ENCODE data around the gene MOCS3. TPM values are rescaled to one million over a fixed set of nuclear protein-coding genes. Genes with fewer than 3 reads are reported as not detected.

Gene MOCS3
- total and polyA plus RNA-seq, 2 of the 13 experiments (the other 11 are each of a cell fraction or from before 2014, with no cell fraction given), result 3.7 to 8.4 TPM

DNA sequence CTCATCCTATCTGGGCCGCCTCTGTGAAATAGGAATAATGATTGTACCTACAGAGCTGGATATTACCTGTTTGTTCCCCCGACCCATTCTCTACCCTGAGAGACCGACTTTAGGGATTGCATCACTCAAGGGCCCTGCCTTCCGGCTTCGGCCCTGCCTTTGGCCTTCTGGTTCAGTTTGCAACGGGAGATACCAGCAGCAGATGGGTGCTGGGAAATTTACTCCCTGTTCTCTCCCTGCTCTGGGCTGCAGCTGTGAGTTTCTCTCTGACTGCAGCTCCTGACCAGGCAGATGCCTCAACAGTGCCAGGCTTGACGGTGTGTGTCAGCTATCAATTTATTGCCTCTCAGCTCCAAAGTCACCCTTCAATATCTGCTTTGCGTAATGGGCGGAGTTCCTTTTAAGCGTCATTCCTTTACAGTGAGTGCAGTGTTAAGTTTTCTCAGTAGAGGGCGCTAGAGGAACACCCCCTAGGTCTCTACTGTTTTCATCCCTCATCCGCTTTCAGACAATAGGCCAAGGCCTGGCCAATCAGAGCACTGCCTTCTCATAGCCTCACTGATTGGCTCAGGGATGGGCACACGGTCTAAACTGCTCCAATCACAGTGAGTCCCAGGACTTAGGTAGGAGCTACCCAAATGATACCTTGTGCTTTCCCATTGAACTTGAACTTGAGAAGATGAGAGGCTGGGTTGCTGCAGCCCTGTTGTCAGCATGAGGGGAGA is 34.3 kb downstream of the MOCS3 start (continued):
- TF ChIP-seq TCF12 (IDR thresholded peaks at IDR 0.05) (no peak), TCF12 (CRISPR knock-in tag; IDR thresholded peaks at IDR 0.05) (no peak), SALL2 (CRISPR knock-in tag; IDR thresholded peaks at IDR 0.05) (0 out of 2 replicates have a peak, but pooled peaks have one; percentile 41), MED8 (CRISPR knock-in tag; IDR thresholded peaks at IDR 0.05; ENCODE audit: insufficient replicate concordance) (no peak), SNRNP70 (IDR thresholded peaks at IDR 0.05; ENCODE audit: low read depth, low read length) (no peak), THAP11 (CRISPR knock-in tag; IDR thresholded peaks at IDR 0.05) (peak; percentile 45; the same call in 1 of the 2 replicates), NFYB (CRISPR knock-in tag; IDR thresholded peaks at IDR 0.05) (peak; percentile 84), ETV5 (CRISPR knock-in tag; IDR thresholded peaks at IDR 0.05; ENCODE audit: borderline replicate concordance) (no peak; the same call in none of the 2 replicates), GATA4 (IDR thresholded peaks at IDR 0.05; ENCODE audit: borderline replicate concordance, low read depth) (no peak), U2AF1 (optimal IDR thresholded peaks at IDR 0.05; ENCODE audit: low read depth, low read length) (no peak), ZNF841 (CRISPR knock-in tag; IDR thresholded peaks at IDR 0.05; ENCODE audit: borderline replicate concordance) (no peak)
- TF ChIP-seq, protein P1, sequence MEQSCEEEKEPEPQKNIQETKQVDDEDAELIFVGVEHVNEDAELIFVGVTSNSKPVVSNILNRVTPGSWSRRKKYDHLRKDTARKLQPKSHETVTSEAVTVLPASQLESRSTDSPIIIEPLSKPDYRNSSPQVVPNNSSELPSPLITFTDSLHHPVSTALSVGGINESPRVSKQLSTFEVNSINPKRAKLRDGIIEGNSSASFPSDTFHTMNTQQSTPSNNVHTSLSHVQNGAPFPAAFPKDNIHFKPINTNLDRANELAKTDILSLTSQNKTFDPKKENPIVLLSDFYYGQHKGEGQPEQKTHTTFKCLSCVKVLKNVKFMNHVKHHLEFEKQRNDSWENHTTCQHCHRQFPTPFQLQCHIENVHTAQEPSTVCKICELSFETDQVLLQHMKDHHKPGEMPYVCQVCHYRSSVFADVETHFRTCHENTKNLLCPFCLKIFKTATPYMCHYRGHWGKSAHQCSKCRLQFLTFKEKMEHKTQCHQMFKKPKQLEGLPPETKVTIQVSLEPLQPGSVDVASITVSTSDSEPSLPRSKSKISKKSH (CRISPR knock-in tag; IDR thresholded peaks at IDR 0.05; ENCODE audit: borderline replicate concordance), result no peak
- TF ChIP-seq, protein P2, sequence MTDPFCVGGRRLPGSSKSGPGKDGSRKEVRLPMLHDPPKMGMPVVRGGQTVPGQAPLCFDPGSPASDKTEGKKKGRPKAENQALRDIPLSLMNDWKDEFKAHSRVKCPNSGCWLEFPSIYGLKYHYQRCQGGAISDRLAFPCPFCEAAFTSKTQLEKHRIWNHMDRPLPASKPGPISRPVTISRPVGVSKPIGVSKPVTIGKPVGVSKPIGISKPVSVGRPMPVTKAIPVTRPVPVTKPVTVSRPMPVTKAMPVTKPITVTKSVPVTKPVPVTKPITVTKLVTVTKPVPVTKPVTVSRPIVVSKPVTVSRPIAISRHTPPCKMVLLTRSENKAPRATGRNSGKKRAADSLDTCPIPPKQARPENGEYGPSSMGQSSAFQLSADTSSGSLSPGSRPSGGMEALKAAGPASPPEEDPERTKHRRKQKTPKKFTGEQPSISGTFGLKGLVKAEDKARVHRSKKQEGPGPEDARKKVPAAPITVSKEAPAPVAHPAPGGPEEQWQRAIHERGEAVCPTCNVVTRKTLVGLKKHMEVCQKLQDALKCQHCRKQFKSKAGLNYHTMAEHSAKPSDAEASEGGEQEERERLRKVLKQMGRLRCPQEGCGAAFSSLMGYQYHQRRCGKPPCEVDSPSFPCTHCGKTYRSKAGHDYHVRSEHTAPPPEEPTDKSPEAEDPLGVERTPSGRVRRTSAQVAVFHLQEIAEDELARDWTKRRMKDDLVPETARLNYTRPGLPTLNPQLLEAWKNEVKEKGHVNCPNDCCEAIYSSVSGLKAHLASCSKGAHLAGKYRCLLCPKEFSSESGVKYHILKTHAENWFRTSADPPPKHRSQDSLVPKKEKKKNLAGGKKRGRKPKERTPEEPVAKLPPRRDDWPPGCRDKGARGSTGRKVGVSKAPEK (CRISPR knock-in tag; IDR thresholded peaks at IDR 0.05; ENCODE audit: borderline replicate concordance), result no peak
- TF ChIP-seq, protein P3, sequence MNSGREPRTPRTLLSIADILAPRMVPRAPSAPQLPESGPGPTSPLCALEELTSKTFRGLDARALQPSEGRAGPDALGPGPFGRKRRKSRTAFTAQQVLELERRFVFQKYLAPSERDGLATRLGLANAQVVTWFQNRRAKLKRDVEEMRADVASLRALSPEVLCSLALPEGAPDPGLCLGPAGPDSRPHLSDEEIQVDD (CRISPR knock-in tag; IDR thresholded peaks at IDR 0.05; ENCODE audit: borderline replicate concordance), result no peak
- TF ChIP-seq, protein P4, sequence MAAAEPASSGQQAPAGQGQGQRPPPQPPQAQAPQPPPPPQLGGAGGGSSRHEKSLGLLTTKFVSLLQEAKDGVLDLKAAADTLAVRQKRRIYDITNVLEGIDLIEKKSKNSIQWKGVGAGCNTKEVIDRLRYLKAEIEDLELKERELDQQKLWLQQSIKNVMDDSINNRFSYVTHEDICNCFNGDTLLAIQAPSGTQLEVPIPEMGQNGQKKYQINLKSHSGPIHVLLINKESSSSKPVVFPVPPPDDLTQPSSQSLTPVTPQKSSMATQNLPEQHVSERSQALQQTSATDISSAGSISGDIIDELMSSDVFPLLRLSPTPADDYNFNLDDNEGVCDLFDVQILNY (CRISPR knock-in tag; conservative IDR thresholded peaks at IDR 0.05), result no peak
- TF ChIP-seq, protein P5, sequence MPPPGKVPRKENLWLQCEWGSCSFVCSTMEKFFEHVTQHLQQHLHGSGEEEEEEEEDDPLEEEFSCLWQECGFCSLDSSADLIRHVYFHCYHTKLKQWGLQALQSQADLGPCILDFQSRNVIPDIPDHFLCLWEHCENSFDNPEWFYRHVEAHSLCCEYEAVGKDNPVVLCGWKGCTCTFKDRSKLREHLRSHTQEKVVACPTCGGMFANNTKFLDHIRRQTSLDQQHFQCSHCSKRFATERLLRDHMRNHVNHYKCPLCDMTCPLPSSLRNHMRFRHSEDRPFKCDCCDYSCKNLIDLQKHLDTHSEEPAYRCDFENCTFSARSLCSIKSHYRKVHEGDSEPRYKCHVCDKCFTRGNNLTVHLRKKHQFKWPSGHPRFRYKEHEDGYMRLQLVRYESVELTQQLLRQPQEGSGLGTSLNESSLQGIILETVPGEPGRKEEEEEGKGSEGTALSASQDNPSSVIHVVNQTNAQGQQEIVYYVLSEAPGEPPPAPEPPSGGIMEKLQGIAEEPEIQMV (CRISPR knock-in tag; IDR thresholded peaks at IDR 0.05; ENCODE audit: low read depth), result no peak
- TF ChIP-seq, protein P6, sequence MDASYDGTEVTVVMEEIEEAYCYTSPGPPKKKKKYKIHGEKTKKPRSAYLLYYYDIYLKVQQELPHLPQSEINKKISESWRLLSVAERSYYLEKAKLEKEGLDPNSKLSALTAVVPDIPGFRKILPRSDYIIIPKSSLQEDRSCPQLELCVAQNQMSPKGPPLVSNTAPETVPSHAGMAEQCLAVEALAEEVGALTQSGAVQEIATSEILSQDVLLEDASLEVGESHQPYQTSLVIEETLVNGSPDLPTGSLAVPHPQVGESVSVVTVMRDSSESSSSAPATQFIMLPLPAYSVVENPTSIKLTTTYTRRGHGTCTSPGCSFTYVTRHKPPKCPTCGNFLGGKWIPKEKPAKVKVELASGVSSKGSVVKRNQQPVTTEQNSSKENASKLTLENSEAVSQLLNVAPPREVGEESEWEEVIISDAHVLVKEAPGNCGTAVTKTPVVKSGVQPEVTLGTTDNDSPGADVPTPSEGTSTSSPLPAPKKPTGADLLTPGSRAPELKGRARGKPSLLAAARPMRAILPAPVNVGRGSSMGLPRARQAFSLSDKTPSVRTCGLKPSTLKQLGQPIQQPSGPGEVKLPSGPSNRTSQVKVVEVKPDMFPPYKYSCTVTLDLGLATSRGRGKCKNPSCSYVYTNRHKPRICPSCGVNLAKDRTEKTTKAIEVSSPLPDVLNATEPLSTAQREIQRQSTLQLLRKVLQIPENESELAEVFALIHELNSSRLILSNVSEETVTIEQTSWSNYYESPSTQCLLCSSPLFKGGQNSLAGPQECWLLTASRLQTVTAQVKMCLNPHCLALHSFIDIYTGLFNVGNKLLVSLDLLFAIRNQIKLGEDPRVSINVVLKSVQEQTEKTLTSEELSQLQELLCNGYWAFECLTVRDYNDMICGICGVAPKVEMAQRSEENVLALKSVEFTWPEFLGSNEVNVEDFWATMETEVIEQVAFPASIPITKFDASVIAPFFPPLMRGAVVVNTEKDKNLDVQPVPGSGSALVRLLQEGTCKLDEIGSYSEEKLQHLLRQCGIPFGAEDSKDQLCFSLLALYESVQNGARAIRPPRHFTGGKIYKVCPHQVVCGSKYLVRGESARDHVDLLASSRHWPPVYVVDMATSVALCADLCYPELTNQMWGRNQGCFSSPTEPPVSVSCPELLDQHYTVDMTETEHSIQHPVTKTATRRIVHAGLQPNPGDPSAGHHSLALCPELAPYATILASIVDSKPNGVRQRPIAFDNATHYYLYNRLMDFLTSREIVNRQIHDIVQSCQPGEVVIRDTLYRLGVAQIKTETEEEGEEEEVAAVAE (CRISPR knock-in tag; IDR thresholded peaks at IDR 0.05; ENCODE audit: borderline replicate concordance), result no peak

Measured in HepG2 (cell line).